GM19035 (cell line): ENCODE measurements around the gene GRIPAP1.

Experiments
- ATAC-seq: cut with Tn5 transposase; IDR thresholded peaks from one replicate; pipeline ENCODE4 v1.9.1; 2021; ENCODE audit not compliant: unreplicated experiment

The GRIPAP1 gene

DNA sequence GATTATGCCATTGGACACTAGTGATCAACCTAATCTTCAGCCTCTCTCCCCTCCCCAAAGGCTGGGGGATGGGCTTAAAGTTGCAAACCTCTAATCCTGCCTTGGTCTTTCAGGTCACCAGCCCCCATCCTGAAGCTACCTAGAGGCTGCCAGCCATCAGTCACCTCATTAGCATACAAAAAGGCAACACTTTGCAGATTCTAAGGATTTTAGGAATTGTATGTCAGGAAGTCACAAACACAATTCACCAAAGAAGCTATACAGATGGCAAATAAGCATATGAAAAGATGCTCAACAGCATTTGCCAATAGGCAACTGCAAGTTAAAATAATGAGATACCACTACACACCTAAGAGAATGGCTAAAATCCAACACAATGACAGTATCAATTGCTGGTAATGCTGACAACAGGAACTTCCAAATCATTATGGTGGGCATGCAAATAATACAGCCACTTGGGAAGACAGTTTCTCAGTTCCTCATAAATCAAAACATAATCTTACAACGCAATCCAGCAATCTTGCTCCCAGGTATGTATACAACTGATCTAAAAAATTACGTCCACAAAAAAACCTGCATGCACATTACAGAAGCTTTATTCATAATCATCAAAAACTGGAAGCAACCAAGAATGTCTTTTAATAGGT lies 74.2 kb downstream of the GRIPAP1 start:
- no peak for ATAC-seq

DNA sequence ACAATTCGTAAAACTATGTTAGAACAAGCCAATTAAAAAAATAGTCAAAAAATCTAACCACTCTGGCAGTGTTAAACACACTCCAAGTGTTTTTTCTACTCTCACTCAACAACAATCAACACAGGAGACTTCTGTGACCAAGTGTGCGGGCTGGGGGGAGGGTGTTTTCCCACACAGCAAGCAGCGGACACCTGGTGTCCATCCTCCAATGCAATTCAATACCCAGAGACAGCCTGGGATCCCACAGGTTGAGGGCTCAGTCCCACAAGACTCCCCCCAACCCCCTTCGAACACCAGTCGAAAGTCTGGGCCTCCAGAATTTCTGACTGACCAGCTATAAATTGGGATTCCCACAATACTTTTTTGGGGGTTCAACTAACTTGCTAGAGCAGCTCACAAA lies 74.9 kb downstream of the GRIPAP1 start:
- no peak for ATAC-seq

GRCh38 chrX:48924270-48924669 lies 77.8 kb downstream of the GRIPAP1 start:
- no peak for ATAC-seq

DNA sequence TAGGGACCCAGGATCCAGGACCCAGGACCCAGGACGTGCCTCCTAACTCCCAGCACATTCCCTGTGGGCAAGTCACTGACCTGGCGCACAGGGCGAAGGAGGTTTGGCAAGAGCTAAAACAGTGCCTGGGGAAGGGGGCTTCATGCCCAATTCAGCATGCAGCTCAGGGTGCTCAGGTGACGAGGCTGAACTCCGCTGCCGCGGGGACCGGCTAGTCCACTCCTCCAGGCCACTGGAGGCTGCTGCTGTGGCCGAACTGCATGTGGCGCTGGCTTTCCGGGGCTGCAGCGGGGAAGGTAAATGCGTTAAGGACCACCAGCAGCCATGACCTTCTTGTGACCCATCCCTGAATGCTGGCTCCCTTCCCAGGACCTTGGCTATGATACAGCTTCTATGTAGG lies 78.3 kb downstream of the GRIPAP1 start:
- no peak for ATAC-seq
